ENCODE measurements around the gene NPIPA2. TPM values are rescaled to one million over a fixed set of nuclear protein-coding genes. Genes with fewer than 3 reads are reported as not detected.
"Not testable (repeated sequence)": the region's sequence is repeated elsewhere in the genome, so short reads cannot be mapped to it uniquely, and the experiment has no call there.

NPIPA2 gene
- total RNA-seq, 2 experiments from 2014 or later: 4.9 TPM; not detected in 1

DNA sequence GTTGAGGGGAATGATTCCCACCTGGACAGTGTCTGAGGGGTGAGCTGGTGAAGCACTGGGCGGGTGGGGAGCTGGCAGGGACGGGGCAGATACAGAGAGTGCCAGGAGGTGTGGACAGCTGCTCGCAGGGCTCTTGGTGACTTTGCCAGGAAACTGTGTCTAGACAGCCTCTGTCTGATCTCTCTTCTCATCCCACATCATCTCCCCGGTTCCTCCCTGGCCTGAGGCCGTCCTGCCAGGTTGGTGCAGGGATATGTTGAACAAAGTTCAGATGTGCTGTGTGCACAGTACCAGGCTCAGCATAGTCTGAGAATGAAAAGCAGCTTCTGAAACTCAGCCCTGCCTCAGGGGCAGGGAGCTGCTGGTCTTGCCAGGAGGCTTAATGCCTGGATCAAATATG is 47.2 kb downstream of the NPIPA2 start:
- POLR2A ChIA-PET; CTCF ChIA-PET (ENCODE audit: unreplicated experiment): not testable (repeated sequence)

DNA sequence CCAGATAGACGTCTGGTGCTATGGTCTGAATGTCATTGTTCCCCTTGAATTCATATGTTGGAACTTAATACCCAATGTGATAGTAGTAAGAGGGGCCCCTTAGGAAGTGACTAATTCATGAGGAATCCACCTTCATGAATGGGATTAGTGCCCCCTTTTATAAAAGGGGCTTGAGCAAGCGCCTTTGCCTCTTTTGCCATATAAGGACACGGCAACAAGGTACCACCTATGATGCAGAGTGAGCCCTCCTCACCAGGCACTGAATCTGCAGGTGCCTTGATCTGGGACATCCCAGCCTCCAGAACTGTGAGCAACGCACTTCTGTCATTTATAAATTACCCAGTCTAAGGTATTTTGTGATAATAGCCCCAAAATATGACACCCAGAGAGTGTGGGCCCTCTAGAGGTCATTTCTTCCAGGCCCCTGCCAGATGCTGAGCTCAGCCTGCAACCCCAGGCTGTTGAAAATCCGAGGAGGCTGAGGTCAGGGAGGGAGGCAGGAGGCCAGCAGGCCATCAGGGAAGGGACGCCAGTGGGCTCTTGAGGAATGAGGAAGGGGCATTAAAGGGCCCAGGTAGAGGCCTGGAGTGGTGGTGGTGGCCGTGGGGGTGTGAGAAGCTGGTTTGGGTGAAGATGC is 48.1 kb downstream of the NPIPA2 start:
- H3K79me2 ChIP-seq (ENCODE audit: insufficient read depth, low read depth, low read length); H3K4me2 ChIP-seq (ENCODE audit: low read length); H2AFZ ChIP-seq (ENCODE audit: low read length); H3K9me3 ChIP-seq (ENCODE audit: low read length); CTCF ChIA-PET (ENCODE audit: unreplicated experiment); H3K36me3 ChIP-seq (ENCODE audit: insufficient read depth, low read length); H4K20me1 ChIP-seq (ENCODE audit: insufficient read depth, low read length); DNase-seq (ENCODE audit: low spot score); H3K4me1 ChIP-seq (ENCODE audit: insufficient read depth, low read length, poor library complexity, severe bottlenecking); POLR2A ChIA-PET; H3K27ac ChIP-seq (ENCODE audit: low read depth, low read length, poor library complexity, severe bottlenecking); BruUV-seq (replicated peaks); H3K4me3 ChIP-seq (ENCODE audit: low read depth, low read length, poor library complexity, severe bottlenecking); intact Hi-C loops (cut with micrococcal nuclease; ENCODE audit: unreplicated experiment); H3K9me2 ChIP-seq (ENCODE audit: insufficient read depth, low read length): not testable (repeated sequence)

More for the DNA sequence above, 47.2 kb downstream of the NPIPA2 start:
- H3K9me3 ChIP-seq (ENCODE audit: low read length); H3K4me2 ChIP-seq (ENCODE audit: low read length); H3K4me1 ChIP-seq (ENCODE audit: insufficient read depth, low read length, poor library complexity, severe bottlenecking); H4K20me1 ChIP-seq (ENCODE audit: insufficient read depth, low read length); intact Hi-C loops (cut with micrococcal nuclease; ENCODE audit: unreplicated experiment); H3K36me3 ChIP-seq (ENCODE audit: insufficient read depth, low read length); DNase-seq (ENCODE audit: low spot score); H3K4me3 ChIP-seq (ENCODE audit: low read depth, low read length, poor library complexity, severe bottlenecking); H3K79me2 ChIP-seq (ENCODE audit: insufficient read depth, low read depth, low read length); BruUV-seq (replicated peaks); H2AFZ ChIP-seq (ENCODE audit: low read length); H3K27ac ChIP-seq (ENCODE audit: low read depth, low read length, poor library complexity, severe bottlenecking); H3K9me2 ChIP-seq (ENCODE audit: insufficient read depth, low read length): not testable (repeated sequence)

GRCh38 chr16:14792914-14793313 is 50.6 kb downstream of the NPIPA2 start:
- H3K36me3 ChIP-seq (ENCODE audit: insufficient read depth, low read length); H3K9me2 ChIP-seq (ENCODE audit: insufficient read depth, low read length); H3K4me1 ChIP-seq (ENCODE audit: insufficient read depth, low read length, poor library complexity, severe bottlenecking); H3K79me2 ChIP-seq (ENCODE audit: insufficient read depth, low read depth, low read length); H4K20me1 ChIP-seq (ENCODE audit: insufficient read depth, low read length); H3K4me3 ChIP-seq (ENCODE audit: low read depth, low read length, poor library complexity, severe bottlenecking); H3K27ac ChIP-seq (ENCODE audit: low read depth, low read length, poor library complexity, severe bottlenecking); H3K9me3 ChIP-seq (ENCODE audit: low read length); BruUV-seq (replicated peaks); H3K4me2 ChIP-seq (ENCODE audit: low read length); H2AFZ ChIP-seq (ENCODE audit: low read length); POLR2A ChIA-PET; CTCF ChIA-PET (ENCODE audit: unreplicated experiment); intact Hi-C loops (cut with micrococcal nuclease; ENCODE audit: unreplicated experiment); DNase-seq (ENCODE audit: low spot score): not testable (repeated sequence)

DNA sequence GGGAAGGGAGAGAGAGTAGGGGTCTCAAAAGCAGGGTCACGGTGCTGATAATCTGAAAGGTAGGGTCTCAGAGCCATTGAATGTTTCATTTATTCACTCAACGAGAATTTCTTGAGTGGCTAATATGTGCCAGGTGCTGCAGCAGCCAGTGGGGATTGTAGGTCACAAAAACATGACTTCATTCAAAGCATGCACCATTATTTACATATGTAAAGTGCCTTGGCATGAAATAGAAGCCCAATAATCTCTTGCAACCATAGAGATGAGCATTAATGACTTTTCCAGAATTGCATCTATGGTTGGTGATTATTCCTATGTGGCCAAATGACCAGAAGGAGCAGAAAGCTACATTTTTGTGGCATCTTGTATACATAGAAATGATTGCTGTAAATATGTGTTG is 55.2 kb downstream of the NPIPA2 start:
- POLR2A ChIA-PET; H3K36me3 ChIP-seq (ENCODE audit: insufficient read depth, low read length); H3K4me1 ChIP-seq (ENCODE audit: insufficient read depth, low read length, poor library complexity, severe bottlenecking); H3K4me2 ChIP-seq (ENCODE audit: low read length); H3K27ac ChIP-seq (ENCODE audit: low read depth, low read length, poor library complexity, severe bottlenecking); DNase-seq (ENCODE audit: low spot score); H4K20me1 ChIP-seq (ENCODE audit: insufficient read depth, low read length); BruUV-seq (replicated peaks); H3K79me2 ChIP-seq (ENCODE audit: insufficient read depth, low read depth, low read length); H3K4me3 ChIP-seq (ENCODE audit: low read depth, low read length, poor library complexity, severe bottlenecking); H2AFZ ChIP-seq (ENCODE audit: low read length); intact Hi-C loops (cut with micrococcal nuclease; ENCODE audit: unreplicated experiment); H3K9me2 ChIP-seq (ENCODE audit: insufficient read depth, low read length); CTCF ChIA-PET (ENCODE audit: unreplicated experiment); H3K9me3 ChIP-seq (ENCODE audit: low read length): not testable (repeated sequence)

DNA sequence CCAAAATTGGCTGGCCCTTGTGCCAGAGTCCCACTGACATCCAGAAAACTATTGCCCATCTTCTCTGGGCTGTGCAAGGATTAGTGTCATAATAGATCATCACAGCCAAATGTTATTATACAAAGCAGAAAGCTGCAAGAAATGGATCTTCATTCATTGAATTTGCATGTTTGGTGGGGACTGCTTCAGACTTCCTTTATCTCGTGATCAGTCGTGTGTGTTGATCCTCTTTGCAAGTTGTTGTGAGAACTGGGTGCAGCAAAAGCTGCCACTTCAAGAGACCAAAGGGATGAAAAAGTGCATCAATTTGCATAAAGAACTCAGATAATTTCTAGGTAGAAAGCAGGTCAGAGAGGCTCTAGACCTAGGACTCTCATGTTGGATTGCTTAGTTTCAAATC is 61.2 kb downstream of the NPIPA2 start:
- POLR2A ChIA-PET; intact Hi-C loops (cut with micrococcal nuclease; ENCODE audit: unreplicated experiment): not testable (repeated sequence)

GRCh38 chr16:14807184-14807678 is 64.9 kb downstream of the NPIPA2 start:
- DNase-seq (ENCODE audit: low spot score); H3K36me3 ChIP-seq (ENCODE audit: insufficient read depth, low read length); H3K27ac ChIP-seq (ENCODE audit: low read depth, low read length, poor library complexity, severe bottlenecking); H3K9me3 ChIP-seq (ENCODE audit: low read length); intact Hi-C loops (cut with micrococcal nuclease; ENCODE audit: unreplicated experiment); H3K79me2 ChIP-seq (ENCODE audit: insufficient read depth, low read depth, low read length); H3K9me2 ChIP-seq (ENCODE audit: insufficient read depth, low read length); H3K4me1 ChIP-seq (ENCODE audit: insufficient read depth, low read length, poor library complexity, severe bottlenecking); BruUV-seq (replicated peaks); POLR2A ChIA-PET; H3K4me3 ChIP-seq (ENCODE audit: low read depth, low read length, poor library complexity, severe bottlenecking); H4K20me1 ChIP-seq (ENCODE audit: insufficient read depth, low read length); H2AFZ ChIP-seq (ENCODE audit: low read length); CTCF ChIA-PET (ENCODE audit: unreplicated experiment); H3K4me2 ChIP-seq (ENCODE audit: low read length): not testable (repeated sequence)

More for the DNA sequence above, 61.2 kb downstream of the NPIPA2 start:
- H3K4me1 ChIP-seq (ENCODE audit: insufficient read depth, low read length, poor library complexity, severe bottlenecking); H3K36me3 ChIP-seq (ENCODE audit: insufficient read depth, low read length); H4K20me1 ChIP-seq (ENCODE audit: insufficient read depth, low read length); H3K27ac ChIP-seq (ENCODE audit: low read depth, low read length, poor library complexity, severe bottlenecking); H3K9me2 ChIP-seq (ENCODE audit: insufficient read depth, low read length); H3K4me2 ChIP-seq (ENCODE audit: low read length); H2AFZ ChIP-seq (ENCODE audit: low read length); CTCF ChIA-PET (ENCODE audit: unreplicated experiment); DNase-seq (ENCODE audit: low spot score); BruUV-seq (replicated peaks); H3K4me3 ChIP-seq (ENCODE audit: low read depth, low read length, poor library complexity, severe bottlenecking); H3K79me2 ChIP-seq (ENCODE audit: insufficient read depth, low read depth, low read length); H3K9me3 ChIP-seq (ENCODE audit: low read length): not testable (repeated sequence)

DNA sequence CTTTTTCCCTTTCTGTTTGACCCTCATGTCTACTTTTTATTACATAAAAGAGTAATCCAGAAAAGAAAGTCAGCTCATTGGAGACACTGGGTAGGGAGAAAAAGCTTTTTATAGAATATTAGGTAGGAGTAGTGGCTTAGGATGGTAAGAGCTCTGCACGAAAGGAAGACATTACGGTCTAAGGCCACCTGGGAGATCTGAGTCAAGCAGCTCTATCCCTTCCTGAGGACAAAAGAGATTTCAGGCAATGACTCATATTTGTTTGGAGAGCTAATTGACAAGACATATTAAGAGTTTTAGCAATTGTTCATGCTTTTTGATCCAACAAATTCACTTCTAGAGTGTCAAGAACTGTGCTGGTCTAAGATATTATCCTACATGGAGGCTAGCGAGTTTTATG is 71.6 kb downstream of the NPIPA2 start:
- POLR2A ChIA-PET; H3K4me3 ChIP-seq (ENCODE audit: low read depth, low read length, poor library complexity, severe bottlenecking); H3K4me2 ChIP-seq (ENCODE audit: low read length); DNase-seq (ENCODE audit: low spot score); BruUV-seq (replicated peaks); H3K9me2 ChIP-seq (ENCODE audit: insufficient read depth, low read length); H4K20me1 ChIP-seq (ENCODE audit: insufficient read depth, low read length); H3K4me1 ChIP-seq (ENCODE audit: insufficient read depth, low read length, poor library complexity, severe bottlenecking); H3K79me2 ChIP-seq (ENCODE audit: insufficient read depth, low read depth, low read length); H3K9me3 ChIP-seq (ENCODE audit: low read length); H3K27ac ChIP-seq (ENCODE audit: low read depth, low read length, poor library complexity, severe bottlenecking); CTCF ChIA-PET (ENCODE audit: unreplicated experiment); intact Hi-C loops (cut with micrococcal nuclease; ENCODE audit: unreplicated experiment); H2AFZ ChIP-seq (ENCODE audit: low read length); H3K36me3 ChIP-seq (ENCODE audit: insufficient read depth, low read length): not testable (repeated sequence)
